GM21423 (cell line): ENCODE results near the gene PSG7.
"Not testable (repeated sequence)": the region's sequence is repeated elsewhere in the genome, so short reads cannot be mapped to it uniquely, and the experiment has no call there.

Experiments used
- ATAC-seq: cut with Tn5 transposase; IDR thresholded peaks from one replicate; pipeline ENCODE4 v1.9.1; 2021; ENCODE audit warnings: mild to moderate bottlenecking, moderate library complexity; ENCODE audit not compliant: unreplicated experiment

Gene PSG7

DNA sequence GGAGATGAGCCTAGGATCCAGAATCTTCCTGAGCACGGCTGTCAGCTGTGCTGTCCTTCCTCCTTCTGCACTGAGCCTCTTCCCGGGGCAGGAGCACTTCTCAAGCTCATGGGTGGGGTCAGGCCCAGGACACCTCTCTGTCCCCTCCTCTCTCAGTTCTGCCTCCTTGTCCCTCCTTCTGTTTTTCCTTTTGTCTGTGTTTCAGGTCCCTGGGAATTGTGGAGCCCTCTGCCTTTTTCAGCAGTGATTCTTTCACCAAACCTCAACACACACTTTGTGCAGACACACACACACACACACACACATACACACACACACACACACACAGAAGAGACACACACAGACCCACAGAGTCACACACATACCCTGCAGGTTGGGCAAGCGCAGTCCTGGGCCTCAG is at the start of gene PSG7:
Gene PSG7, minus strand, starts transcription at position 101 of the 400 bp plus-strand sequence. CDS start 131 bp downstream, outside the sequence.
- not testable (repeated sequence) for ATAC-seq

DNA sequence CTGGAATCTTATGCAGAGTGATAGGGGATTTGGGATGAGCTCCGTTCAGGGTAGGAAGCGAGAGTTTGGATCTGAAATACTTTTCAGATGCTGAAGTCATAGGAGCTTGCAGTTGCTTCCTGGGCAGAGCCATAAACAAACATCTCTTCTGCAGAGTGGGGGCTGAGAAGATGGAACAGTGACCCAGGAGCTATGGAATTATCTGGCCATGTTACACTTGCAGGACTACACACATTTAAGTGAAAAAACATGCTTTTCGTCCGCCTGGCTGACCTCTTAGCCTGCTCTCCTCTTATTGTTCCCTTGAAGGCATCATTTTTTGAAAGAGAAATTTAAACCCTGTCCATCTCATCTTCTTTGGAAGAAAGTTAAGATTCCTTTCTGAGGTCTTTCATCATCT is 48.6 kb upstream of the PSG7 start:
- no peak for ATAC-seq

DNA sequence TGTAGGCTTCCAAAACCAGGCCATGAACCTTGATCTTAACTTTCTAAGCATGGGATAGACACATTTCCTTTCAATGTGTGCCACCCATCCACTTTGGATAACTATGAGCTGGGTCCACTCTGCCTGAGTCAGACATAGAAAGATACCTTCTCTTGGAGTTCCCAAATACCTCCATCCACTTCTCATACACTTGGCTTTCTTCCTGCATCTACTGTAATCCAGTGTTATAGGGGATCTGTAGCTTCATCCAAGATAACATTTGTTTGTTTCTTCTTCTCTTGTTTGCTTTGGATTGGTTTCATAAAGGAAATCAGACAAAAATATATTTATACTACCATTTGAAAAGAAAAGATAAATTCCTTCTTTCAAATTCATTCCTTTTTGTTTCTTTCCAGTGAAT is 45.1 kb upstream of the PSG7 start:
- not testable (repeated sequence) for ATAC-seq

DNA sequence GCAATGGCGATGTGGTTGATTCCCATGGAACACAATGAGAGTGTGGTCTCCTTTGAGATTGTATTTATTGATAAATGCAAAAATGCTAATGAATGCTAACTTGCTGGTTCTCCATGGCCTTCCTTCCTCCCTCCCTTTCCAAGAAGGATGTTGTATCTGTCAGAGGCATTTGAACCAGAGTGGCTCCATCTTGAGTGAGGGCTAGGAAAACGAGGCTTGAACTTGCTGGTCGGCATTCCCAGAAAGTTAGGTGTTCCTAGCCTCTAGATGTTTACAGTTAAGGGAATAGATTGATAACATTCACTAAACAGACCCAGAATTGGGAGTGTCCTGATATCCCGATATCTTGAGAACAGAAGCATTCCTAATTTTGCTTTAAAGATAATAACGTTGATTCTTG is 34.4 kb upstream of the PSG7 start:
- ATAC-seq, result not testable (repeated sequence)

DNA sequence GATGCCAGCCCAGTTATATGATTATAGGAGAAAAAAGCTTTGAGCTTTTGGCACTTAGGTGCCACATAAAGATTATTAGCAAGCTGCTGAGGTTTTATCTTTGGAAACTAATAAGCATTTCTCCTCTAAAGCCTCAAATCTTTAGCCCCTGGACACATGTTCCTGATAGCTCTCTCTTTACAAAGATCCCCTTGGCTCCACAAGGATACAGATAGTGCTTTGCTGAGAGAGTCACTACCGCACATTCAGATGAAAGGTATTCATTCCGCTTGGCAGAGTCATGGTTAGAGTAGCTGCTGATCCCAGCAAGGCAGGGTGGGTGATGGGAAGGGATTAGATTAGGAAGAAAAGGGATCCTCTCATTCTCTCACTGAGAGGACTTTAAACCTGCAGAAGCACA is 28.2 kb upstream of the PSG7 start:
- ATAC-seq, result no peak

DNA sequence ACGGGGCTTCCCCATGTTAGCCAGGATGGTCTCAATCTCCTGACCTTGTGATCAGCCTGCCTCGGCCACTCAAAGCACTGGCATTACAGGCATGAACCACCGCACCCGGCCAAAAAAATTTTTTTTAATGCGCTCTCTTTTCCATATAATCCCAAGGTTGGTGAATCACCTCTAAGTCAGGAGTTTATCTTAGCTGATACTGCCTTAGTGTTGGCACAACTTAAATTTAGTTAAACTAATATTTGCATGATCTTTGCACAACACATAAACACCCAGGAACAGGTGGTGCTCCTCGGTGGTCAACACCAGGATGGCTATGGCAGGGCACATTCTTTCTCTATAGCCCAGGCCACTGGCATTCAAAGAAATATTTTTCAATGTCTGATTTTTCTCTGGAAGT is 24.1 kb upstream of the PSG7 start:
- no peak for ATAC-seq

DNA sequence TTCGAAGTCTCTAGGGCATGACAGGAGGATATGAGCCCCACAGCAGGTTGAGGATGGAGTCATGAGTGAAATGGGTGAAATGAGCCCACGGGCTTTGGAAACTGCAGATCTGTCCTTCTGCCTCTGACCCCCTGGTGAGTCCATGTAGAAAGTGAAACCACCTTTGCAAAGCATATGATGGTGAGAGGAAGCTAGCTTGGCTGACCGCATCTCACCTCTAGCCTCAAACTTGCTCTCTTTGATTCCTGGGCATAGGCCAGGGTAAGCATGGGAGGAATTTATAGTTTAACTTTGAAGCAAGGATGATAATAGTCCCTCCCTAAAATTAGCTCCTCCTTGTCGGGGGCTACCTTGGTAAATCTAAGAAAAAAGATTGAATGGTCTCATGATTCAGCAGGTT is 15.1 kb upstream of the PSG7 start:
- ATAC-seq, result not testable (repeated sequence)

DNA sequence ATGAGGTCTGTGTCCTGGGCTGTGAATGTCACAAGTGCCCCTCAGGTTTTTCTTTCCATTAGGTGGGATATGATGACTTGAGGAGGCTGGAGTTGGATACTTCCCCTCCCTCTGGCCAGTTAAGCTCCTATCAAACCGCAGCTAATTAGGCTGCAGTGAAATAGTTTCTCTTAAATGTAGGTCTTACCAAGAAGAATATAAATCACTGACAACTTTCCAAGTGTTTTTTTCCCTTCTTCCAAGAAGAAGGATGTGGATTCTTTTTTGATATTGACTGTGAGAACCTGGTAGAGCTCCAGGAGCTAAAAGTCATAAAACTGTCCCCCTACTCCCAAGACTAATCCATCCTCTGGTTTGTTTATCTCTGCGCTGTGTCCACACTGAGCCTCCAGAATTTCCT is 14.5 kb upstream of the PSG7 start:
- ATAC-seq, result not testable (repeated sequence)

DNA sequence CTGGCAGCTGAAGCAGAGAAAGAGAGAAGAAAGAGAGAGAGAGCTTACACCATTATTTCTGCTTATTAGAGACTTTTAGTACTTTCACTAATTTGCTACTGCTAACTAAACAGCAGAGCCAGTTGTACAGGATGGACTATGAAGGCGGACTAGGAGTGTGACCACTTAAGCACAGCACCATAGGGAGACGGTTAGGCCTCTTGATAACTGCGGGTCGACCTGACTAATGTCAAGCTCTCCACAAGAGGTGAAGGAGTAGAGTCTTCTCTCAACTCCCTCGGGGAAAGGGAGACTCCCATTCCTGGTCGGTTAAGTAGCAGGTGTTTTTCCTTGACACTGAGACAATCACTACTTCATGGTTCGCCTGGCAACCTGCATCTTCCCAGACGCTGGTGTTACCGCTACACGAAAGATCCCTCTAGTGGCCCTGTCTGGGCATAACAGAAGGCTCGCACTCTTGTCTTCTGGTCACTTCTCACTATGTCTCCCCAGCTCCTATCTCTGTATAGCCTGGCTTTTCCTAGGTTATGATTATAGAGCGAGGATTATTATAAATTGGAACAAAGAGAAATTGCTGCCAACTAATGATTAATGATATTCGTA is 5.3 kb upstream of the PSG7 start:
- no peak for ATAC-seq

DNA sequence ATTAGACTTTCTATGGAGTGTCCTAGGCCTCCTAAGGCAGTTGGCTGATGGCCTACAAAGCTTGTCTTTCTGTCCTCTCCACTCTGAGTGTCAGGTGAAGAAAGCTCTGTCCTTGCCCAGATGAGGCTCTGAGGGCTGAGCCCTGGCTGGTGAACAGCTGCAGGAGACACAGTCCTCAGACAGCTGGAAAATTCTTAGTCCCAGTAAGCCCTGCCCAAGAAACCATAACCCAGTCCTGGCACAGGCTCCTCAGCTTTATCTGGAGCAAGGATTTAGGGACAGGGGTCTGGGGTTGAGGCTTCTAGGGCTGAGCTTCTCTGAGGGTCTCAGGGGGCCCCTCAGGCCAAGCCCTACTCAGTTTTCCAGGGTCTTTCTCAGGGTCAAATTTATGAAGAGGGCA is 2.3 kb downstream of the PSG7 start:
- ATAC-seq, result not testable (repeated sequence)

DNA sequence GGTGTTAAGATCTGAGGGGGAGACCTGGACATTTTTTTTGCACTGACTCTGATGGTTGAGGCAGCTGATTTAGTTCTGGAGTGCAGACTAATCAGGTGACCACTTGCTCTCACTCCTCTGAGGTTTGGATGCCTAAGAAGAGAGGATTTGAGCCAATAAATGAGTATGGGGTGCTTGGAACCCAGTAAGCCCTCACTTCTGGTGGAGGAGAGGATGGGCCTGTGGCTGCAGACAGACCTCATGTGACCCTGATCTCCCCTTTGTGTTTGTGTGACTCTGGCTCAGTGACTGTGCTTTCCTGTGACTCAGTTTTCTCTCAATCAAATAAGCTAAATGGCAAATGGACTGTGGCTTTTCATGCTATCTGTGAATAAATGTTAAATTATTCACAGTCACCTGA is 2.8 kb downstream of the PSG7 start:
- not testable (repeated sequence) for ATAC-seq

DNA sequence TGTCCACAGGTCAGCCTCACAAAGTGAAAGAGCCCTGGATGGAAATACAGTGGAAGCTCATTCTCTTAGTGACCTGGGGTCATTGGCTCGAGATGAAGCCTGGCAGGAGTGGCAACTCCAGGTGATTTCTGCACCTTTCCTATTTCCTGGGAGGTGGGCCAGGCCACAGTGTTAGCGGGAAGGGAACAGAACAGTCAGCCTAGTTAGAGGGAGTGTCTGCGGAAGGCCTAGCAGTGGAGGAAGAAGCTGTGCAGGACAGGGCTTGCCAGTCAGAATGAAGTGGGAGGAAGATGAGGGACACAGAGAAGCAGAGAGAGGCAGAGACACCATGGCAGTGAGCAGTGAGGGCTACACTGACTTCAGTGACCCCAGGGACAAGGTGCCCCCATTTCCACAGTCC is 3.6 kb downstream of the PSG7 start:
- not testable (repeated sequence) for ATAC-seq

DNA sequence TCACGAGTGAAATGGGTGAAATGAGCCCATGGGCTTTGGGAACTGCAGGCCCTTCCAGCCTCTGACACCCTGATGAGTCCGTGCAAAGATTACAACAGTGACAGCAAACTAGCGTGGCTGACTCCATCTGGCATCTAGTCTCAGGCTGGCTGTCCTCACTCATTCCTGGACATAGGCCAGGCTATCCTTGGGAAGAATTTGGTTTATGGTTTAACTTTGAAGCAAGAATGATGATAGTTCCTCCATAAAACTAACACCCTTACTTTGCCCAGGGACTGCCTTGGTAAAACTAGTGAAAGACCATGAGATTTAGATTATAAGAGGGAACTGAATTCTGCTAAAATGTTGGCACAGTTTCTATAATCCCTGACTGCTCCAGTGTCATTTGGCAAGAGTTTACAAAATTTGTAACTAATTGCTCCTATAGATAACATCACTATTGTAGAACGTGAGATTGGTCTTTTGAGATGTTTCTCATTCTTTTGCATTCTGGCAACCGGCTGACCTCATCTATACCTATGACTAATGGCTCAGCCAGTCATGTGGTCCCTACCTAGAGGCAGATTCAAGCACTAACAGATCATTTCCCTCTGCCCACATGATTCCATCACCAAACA is 4.4 kb downstream of the PSG7 start:
- not testable (repeated sequence) for ATAC-seq

DNA sequence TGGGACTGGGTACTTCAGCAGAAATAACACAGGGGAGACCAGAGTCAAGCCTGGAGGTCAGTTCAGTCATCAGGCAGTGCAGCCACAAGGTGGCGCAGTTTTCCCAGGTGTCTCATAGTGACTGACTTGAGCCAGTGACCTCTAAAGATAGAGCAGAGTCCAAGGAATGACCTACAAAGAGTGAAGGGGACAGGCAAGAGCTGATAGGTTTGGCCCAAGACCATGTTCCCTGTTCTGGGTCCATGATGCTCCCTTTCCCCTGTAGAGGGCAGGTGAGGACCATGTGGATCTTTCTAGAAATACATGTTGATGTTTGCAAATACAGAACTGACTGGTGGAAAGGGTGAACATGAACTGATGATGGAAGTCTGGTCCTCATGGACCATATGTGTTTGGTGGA is 6.8 kb downstream of the PSG7 start:
- not testable (repeated sequence) for ATAC-seq

DNA sequence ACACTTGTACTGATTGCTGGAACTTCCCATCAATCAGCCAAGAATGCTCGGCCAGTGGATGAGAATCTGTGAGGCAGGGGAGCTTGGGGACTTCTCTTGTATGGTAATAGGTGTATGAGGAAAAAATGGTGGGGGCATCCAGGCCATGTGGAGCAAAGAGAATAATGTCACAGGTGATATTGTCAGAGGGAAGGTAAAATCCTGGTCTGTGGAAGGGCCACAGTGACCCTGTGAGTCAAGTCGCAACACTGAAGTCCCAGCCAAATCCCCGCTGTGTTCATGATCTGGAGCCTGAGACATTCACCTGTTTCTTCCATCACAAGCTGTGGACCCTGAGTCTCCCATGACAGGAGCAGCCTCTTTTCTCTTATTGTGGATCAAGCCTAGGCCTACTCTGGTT is 8.1 kb downstream of the PSG7 start:
- no peak for ATAC-seq

DNA sequence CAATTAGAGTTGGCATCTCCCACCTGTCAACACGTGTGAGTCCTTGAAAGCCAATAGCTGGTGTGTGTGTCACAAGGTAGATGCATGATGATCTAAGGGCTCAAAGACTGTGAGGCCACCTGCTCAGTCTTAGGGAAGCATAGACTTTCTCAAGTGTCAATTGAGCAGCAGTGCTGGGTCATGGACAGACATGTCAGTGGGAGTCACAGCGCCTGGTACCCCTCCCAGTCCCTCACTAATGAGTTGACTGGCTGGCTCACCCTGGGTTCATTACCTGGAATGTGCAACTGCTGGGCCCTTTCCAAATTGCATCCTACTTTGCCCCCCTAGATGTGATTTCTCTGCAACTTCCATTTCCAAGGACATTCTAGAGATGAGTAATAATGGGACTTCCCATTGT is 10.2 kb downstream of the PSG7 start:
- no peak for ATAC-seq

DNA sequence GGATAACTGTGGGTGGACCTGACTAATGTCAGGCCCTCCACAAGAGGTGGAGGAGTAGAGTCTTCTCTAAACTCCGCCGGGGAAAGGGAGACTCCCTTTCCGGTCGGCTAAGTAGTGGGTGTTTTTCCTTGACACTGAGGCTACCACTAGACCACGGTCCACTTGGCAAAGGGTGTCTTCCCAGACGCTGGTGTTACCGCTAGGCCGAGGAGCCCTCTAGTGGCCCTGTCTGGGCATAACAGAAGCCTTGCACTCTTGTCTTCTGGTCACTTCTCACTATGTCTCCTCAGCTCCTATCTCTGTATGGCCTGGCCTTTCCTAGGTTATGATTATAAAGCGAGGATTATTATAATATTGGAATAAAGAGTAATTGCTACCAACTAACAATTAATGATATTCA is 13.9 kb downstream of the PSG7 start:
- not testable (repeated sequence) for ATAC-seq

DNA sequence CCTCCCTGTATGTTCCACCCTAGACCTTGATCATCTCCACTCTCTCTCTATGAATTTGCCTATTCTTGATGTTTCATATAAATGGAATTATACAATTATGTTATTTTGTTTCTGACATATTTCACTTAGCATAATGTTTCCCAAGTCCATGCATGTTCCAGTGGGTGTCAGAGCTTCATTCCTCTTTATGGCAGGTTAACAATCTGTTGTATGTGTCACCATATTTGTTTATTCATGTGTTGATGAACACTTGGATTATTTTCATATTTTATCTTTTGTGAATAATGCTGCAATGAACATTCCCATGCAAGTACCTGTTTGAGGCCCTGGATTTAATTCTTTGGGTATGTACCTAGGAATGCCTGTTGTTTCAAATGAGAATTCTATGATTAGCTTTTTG is 16.0 kb downstream of the PSG7 start:
- ATAC-seq, result not testable (repeated sequence)

DNA sequence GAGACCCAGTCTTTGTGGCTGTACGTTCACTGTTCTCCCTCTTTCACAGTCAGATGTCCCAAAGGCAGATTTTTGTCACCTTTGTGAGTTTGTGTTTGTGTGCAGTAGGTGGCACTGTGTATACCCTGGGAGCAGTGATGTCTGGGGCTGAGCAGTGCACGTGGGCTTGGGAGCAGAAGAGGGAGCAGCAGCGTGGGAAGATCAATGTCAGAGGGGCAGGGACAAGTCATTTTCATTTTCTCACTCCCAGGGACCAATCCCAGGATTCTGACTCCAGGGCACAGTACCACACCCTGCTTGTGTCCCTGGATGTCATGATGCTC is 17.3 kb downstream of the PSG7 start:
- ATAC-seq, result no peak

DNA sequence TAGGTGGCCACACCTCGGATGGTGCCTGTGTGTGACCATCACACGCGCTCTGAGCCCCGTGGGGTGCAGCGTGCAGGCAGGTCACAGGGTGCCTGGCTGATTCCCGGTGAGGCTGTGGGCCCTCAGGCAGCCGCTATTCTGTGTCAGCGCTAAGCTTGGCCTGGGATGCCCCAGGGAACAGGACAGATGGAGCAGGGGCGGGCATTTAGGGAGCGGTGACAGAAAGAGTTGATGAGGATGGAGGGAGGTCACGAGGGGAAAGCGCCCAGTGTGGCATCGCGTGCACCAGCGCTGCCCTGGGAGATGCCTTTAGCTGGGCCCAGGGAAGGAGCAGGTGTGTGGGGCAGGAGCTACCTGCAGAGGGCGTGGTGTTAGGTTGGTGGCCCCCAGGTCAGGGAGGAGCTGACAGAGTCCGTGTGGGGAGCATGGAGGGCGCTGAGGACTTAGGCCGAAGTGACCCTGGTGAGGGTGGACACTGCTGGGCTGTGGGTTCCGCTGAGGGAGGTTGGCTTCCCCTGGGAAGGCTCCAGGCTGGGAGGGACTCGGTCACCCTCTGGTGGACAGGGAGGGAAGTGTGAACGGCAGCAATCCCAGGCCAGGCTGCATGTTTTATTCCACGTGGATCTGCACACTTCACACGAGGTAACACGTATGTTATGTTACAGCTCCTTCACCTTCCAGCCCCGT is 17.8 kb downstream of the PSG7 start:
- ATAC-seq, result not testable (repeated sequence)

DNA sequence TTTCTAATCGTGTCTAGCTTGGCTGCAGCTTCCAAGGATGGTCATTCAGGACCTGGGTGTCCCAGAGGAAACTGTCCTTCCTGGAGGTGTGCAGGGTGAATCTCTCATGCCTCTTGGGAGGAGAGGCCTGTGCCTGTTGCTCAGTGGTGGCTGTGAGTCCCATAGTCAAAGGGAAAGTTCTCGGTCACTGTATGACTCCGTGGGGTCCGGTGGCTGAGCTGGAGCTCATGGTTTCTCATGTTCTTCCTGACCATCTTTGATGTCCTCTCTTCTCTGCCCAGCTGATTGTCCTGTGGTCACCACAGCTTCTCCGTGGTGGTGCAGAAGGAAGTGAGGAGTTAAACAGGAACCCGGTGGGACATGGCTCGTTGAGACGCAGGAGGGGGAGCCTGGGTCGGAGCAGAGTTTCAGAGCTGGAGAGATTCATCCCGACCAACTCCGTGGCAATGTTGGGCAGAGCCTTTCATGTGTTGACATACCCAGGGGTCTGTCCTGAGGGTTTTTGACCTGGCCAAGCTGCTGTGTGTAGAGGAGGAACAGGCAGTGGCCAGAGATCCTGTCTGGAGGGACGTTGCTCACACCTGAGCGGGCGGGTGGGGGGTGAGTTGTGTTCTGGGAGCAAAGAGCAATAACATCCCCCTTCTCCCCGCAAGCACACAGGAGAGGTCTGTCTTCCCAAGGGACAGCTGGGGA is 18.5 kb downstream of the PSG7 start:
- ATAC-seq, result not testable (repeated sequence)

DNA sequence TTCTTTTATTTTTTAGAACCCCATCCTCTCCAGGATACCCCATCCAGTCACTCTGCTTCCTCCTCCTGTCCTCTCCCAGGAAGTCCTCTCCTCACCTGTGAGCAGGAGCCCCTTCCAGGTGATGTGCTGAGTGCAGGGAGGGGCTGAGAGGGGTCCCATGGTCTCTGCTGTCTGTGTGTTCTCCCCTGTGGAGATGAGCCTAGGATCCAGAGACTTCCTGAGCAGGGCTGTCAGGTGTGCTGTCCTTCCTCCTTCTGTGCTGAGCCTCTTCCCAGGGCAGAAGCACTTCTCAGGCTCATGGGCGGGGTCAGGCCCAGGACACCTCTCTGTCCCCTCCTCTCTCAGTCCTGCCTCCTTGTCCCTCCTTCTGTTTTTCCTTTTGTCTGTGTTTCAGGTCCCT is 19.4 kb downstream of the PSG7 start, which contains the start of gene PSG6:
Gene PSG6, minus strand, starts transcription at position 261 of the 400 bp plus-strand sequence. Its CDS starts 102 bp downstream, at position 159.
- ATAC-seq, result not testable (repeated sequence)
